Measurements from ENCODE around the gene ADAMTS13.
A peak's percentile ranks its signal among the peaks of the same experiment; 100 is the strongest.

DNA sequence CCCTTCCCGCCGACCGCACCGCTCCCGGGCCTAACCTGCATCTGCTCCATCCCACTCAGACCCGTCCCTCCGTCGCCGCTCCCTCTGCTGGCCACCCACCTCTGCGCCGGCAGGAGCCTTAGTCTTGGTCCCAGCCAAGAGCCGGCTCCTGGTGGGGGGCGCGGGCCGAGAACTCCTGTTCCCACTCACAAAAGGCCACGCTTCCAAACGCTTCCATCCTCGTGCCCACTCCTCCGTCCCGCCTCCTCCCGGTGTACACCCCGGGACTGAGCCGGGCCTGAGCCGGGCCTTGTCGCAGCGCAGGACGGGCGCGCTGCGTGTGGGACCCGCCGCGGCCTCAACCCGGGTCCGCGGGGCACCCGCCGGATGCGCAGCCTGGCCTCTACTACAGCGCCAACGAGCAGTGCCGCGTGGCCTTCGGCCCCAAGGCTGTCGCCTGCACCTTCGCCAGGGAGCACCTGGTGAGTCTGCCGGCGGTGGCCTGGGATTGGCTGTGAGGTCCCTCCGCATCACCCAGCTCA lies 7.5 kb downstream of the ADAMTS13 start:
- TF ChIP-seq E2F1 (CRISPR knock-in tag; IDR thresholded peaks at IDR 0.05), result no peak
- TF ChIP-seq, protein P1, sequence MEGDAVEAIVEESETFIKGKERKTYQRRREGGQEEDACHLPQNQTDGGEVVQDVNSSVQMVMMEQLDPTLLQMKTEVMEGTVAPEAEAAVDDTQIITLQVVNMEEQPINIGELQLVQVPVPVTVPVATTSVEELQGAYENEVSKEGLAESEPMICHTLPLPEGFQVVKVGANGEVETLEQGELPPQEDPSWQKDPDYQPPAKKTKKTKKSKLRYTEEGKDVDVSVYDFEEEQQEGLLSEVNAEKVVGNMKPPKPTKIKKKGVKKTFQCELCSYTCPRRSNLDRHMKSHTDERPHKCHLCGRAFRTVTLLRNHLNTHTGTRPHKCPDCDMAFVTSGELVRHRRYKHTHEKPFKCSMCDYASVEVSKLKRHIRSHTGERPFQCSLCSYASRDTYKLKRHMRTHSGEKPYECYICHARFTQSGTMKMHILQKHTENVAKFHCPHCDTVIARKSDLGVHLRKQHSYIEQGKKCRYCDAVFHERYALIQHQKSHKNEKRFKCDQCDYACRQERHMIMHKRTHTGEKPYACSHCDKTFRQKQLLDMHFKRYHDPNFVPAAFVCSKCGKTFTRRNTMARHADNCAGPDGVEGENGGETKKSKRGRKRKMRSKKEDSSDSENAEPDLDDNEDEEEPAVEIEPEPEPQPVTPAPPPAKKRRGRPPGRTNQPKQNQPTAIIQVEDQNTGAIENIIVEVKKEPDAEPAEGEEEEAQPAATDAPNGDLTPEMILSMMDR (IDR thresholded peaks at IDR 0.05), result no peak
- TF ChIP-seq NR3C1 (CRISPR knock-in tag; conservative IDR thresholded peaks at IDR 0.05; ENCODE audit: low read depth), result no peak
- no peak for TF ChIP-seq AFF4 (CRISPR knock-in tag; IDR thresholded peaks at IDR 0.05; ENCODE audit: borderline replicate concordance)
- TF ChIP-seq USF2 (CRISPR knock-in tag; IDR thresholded peaks at IDR 0.05), result peak; percentile 14; the same call in 1 of the 2 replicates
- peak; percentile 94 for TF ChIP-seq FOXP1 (CRISPR knock-in tag; IDR thresholded peaks at IDR 0.05; ENCODE audit: borderline replicate concordance)
